Calu3 (cell line): ENCODE data around the gene SMC6. TPM values are rescaled to one million over a fixed set of nuclear protein-coding genes. Genes with fewer than 3 reads are reported as not detected.

Experiments used
- BruUV-seq: library from RNA; stranded (reverse); fragments of 400-500 nt; replicated peaks from 2 replicates; lab custom pipeline; 2021; lab: Mats Ljungman, UMichigan
- CTCF ChIA-PET: fragments of 300-600 bp; sonication (Branson Sonifier 250); formaldehyde crosslinking; loops from one replicate; lab custom pipeline; 2022; ENCODE audit warnings: antibody characterized with exemption; lab: Charles Lee
- DNase-seq: peaks from one replicate; pipeline ENCODE4 v3.0.0; 2022
- H3K27ac Mint-ChIP-seq: one replicate; pipeline ENCODE4 v1.8.0; 2022; ENCODE audit warnings: mixed read lengths; ENCODE audit not compliant: unreplicated experiment
- H3K27me3 Mint-ChIP-seq: one replicate; pipeline ENCODE4 v1.8.0; 2022; ENCODE audit warnings: mixed read lengths; ENCODE audit not compliant: unreplicated experiment
- H3K36me3 Mint-ChIP-seq: one replicate; pipeline ENCODE4 v1.8.0; 2022; ENCODE audit warnings: mild to moderate bottlenecking, moderate library complexity, mixed read lengths; ENCODE audit not compliant: insufficient read depth, unreplicated experiment
- H3K4me1 Mint-ChIP-seq: one replicate; pipeline ENCODE4 v1.8.0; 2022; ENCODE audit warnings: mild to moderate bottlenecking, low read depth, mixed read lengths; ENCODE audit not compliant: unreplicated experiment
- H3K4me3 Mint-ChIP-seq: one replicate; pipeline ENCODE4 v1.8.0; 2022; ENCODE audit warnings: mild to moderate bottlenecking, low read depth, moderate library complexity, mixed read lengths; ENCODE audit not compliant: unreplicated experiment
- H3K9me3 Mint-ChIP-seq: one replicate; pipeline ENCODE4 v1.8.0; 2022; ENCODE audit warnings: low read depth, mixed read lengths; ENCODE audit not compliant: unreplicated experiment
- CTCF ChIP-seq: fragments of 200-600 bp; IDR thresholded peaks from one replicate; pipeline ENCODE4 v1.8.0; 2022; ENCODE audit warnings: antibody characterized with exemption; ENCODE audit not compliant: unreplicated experiment
- intact Hi-C: fragments of 100-400 bp; cut with micrococcal nuclease; formaldehyde crosslinking; loops from one replicate; pipeline ENCODE4 v1.10.0; 2022; ENCODE audit not compliant: unreplicated experiment
- total RNA-seq: library from RNA; stranded (reverse); gene quantifications from 2 replicates; pipeline ENCODE4 v1.2.3, GENCODE V29; 2022

SMC6 gene
- total RNA-seq, 1 experiment from 2014 or later = 31.6 TPM

DNA sequence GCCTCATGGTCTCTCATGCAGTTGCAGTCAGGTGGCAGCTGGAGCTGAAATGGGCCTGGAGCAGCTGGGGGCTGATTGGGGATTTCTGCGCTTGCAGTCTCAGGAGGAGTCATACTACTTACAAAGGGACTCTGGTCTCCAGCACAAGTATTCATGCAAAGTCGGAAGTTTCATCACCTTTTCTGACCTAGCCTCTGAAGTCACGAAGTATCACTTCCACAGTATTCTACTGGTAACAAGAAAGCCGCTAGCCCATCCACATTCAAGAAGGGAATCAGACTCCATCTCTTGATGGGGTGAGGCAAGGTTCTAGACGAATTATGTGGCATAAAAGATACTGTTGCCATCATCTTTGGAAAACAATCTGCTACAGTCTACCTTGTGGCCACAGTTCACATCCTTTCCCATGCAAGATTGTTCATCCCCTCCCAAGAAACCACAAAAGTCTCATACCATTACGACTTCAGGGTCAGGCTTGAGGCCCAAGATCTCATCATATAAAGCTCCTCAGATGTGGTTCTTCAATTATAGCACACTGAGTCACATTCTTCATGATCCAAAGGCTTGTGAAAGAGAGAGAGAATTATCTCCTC lies 95.3 kb downstream of the SMC6 start:
- Mint-ChIP-seq H3K4me3 (no peak overlapping the region), H3K36me3 (no peaks in the 10 kb centered on the region), H3K4me1 (no peaks in the 10 kb centered on the region), H3K27me3 (no peaks in the 10 kb centered on the region), H3K9me3 (no peaks in the 10 kb centered on the region), H3K27ac (no peak overlapping the region)
- no TSS peak for BruUV-seq
- CTCF ChIA-PET = no interaction called here
- DNase-seq = no peak
- intact Hi-C loops = no loop called here
- TF ChIP-seq CTCF = no peak

DNA sequence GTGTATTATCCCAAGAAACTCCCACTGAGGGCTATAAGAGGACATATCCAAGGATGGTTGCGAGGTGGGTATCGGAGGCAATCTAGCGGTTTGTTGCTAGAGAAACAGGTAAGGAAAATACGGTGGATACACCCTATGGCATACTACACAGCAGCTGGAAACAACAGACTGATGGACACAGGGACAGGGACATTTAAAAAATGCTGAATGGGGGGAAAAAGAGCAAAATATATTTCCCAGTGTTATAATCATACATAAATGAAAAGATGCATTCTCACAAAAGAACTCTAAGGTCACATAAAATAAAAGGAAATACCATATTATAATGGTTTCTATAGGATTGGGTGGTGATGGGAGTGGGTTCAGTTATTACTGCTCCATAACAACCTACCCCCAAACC lies 95.9 kb downstream of the SMC6 start:
- Mint-ChIP-seq H3K36me3 (no peaks in the 10 kb centered on the region), H3K4me1 (no peaks in the 10 kb centered on the region), H3K27me3 (no peaks in the 10 kb centered on the region), H3K9me3 (no peaks in the 10 kb centered on the region), H3K27ac (no peak overlapping the region), H3K4me3 (no peak overlapping the region)
- no peak for TF ChIP-seq CTCF
- BruUV-seq = no TSS peak
- CTCF ChIA-PET = no interaction called here
- DNase-seq = no peak
- intact Hi-C loops = no loop called here

- Mint-ChIP-seq H3K4me3 (no peak overlapping the region), H3K4me1 (no peaks in the 10 kb centered on the region), H3K9me3 (no peaks in the 10 kb centered on the region), H3K27ac (no peak overlapping the region), H3K27me3 (no peaks in the 10 kb centered on the region), H3K36me3 (no peaks in the 10 kb centered on the region)
- BruUV-seq = no TSS peak
- no peak for DNase-seq
- intact Hi-C loops = no loop called here
- TF ChIP-seq CTCF = no peak
- CTCF ChIA-PET = no interaction called here
These were observed 100.8 kb downstream of the SMC6 start for GRCh38 chr2:17652681-17653394.

DNA sequence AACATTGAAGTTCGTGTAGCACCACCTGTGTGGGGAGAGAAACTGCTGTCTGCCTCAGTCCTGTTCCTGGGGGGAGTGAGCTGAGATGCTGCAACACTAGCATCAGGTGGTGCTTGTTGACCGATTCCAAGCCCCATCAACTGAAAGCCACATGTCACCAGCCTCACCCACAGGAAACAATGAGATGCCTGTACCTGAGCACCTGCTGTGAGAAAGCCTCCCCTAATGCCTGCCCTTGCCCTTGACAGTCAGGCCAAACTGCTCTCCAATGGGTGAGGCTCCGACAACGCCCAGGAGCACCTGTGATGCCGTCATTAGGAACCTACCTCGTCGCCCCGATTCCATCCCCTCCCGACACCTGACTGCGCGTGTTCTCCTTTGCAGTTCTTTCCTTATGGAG lies 104.6 kb downstream of the SMC6 start:
- no peaks in the 10 kb centered on the region for H3K36me3 Mint-ChIP-seq
- no peaks in the 10 kb centered on the region for H3K4me1 Mint-ChIP-seq
- no TSS peak for BruUV-seq
- no peaks in the 10 kb centered on the region for H3K9me3 Mint-ChIP-seq
- no peaks in the 10 kb centered on the region for H3K27me3 Mint-ChIP-seq
- no peak for TF ChIP-seq CTCF
- H3K27ac Mint-ChIP-seq = no peak overlapping the region
- CTCF ChIA-PET = no interaction called here
- no peak for DNase-seq
- intact Hi-C loops = loop anchor here (10.0 kb wide), 1 partner anchor 874 kb away; no protein-coding TSS in a partner anchor
- H3K4me3 Mint-ChIP-seq = no peak overlapping the region
